CD14-positive monocyte (primary cell): ENCODE data around the gene BCR. TPM values are rescaled to one million over a fixed set of nuclear protein-coding genes. Genes with fewer than 3 reads are reported as not detected.

Experiments used
- DNase-seq, 3 donors: peaks; one replicate each; pipeline ENCODE4 v3.0.0-alpha.2; 2011 to 2022
- H2AFZ ChIP-seq: 2 replicates; pipeline ENCODE4 v1.6.0; 2012; ENCODE audit warnings: mild to moderate bottlenecking, low read depth, low read length, inconsistent platforms; ENCODE audit not compliant: insufficient read depth, poor library complexity, severe bottlenecking
- H3K27ac ChIP-seq, 2 donors: 1 replicate in 1 of 2; 2 replicates in 1 of 2; pipeline ENCODE4 v1.5.1; 2012 to 2013; ENCODE audit warnings: low read length in 2 of 2, control low read depth in 1 of 2, inconsistent platforms in 1 of 2, low read depth in 1 of 2, mild to moderate bottlenecking in 1 of 2
- H3K27me3 ChIP-seq, 2 donors: one replicate each; pipeline versions ENCODE4 v1.6.0 to v1.6.1; 2011 to 2013; ENCODE audit warnings: low read length in 2 of 2; ENCODE audit not compliant: control insufficient read depth in 2 of 2, insufficient read depth in 2 of 2
- H3K36me3 ChIP-seq, 2 donors: replicated peaks in 1 of 2; 1 replicate in 1 of 2; 2 replicates in 1 of 2; pipeline versions ENCODE4 v1.5.1 to v1.6.1; 2012 to 2013; ENCODE audit warnings: low read length in 2 of 2, control low read depth in 1 of 2, inconsistent platforms in 1 of 2, mild to moderate bottlenecking in 1 of 2; ENCODE audit not compliant: insufficient read depth in 2 of 2, control insufficient read depth in 1 of 2
- H3K4me1 ChIP-seq, 2 donors: 1 replicate in 1 of 2; 2 replicates in 1 of 2; pipeline versions ENCODE4 v1.5.1 to v1.6.1; 2012 to 2013; ENCODE audit warnings: low read length in 2 of 2, control low read depth in 1 of 2, inconsistent platforms in 1 of 2, mild to moderate bottlenecking in 1 of 2, moderate library complexity in 1 of 2; ENCODE audit not compliant: insufficient read depth in 2 of 2, control insufficient read depth in 1 of 2
- H3K4me2 ChIP-seq: replicated peaks from 2 replicates; pipeline ENCODE3; 2012; ENCODE audit warnings: low read length, moderate library complexity, mild to moderate bottlenecking; ENCODE audit not compliant: poor library complexity, severe bottlenecking; ENCODE audit errors: extremely low read depth
- H3K4me3 ChIP-seq, 3 experiments: fragments of 200-600 bp in 1 of 3; sonication (generic) in 1 of 3; replicated peaks in 1 of 3; 1 replicate in 2 of 3; 2 replicates in 1 of 3; pipeline ENCODE4 v1.5.1; 2011 to 2013; ENCODE audit warnings: low read length in 3 of 3, mild to moderate bottlenecking in 3 of 3, control low read depth in 2 of 3, low read depth in 2 of 3, inconsistent platforms in 1 of 3, moderate library complexity in 1 of 3
- H3K79me2 ChIP-seq: 2 replicates; pipeline ENCODE4 v1.6.0; 2012; ENCODE audit warnings: mild to moderate bottlenecking, control low read depth, inconsistent platforms, low read length, moderate library complexity; ENCODE audit not compliant: insufficient read depth
- H3K9ac ChIP-seq: 2 replicates; pipeline ENCODE4 v1.6.0; 2017; ENCODE audit warnings: low read length, mild to moderate bottlenecking; ENCODE audit not compliant: insufficient read depth, poor library complexity, severe bottlenecking
- H3K9me3 ChIP-seq, 2 donors: replicated peaks in 1 of 2; 1 replicate in 1 of 2; 2 replicates in 1 of 2; pipeline versions ENCODE4 v1.5.1 to v1.6.1; 2012 to 2013; ENCODE audit warnings: low read length in 2 of 2, control low read depth in 1 of 2; ENCODE audit not compliant: control insufficient read depth in 1 of 2, insufficient read depth in 1 of 2
- H4K20me1 ChIP-seq: 2 replicates; pipeline ENCODE4 v1.6.0; 2012; ENCODE audit warnings: mild to moderate bottlenecking, low read length, control low read depth, moderate library complexity; ENCODE audit not compliant: insufficient read depth
- H3K27ac Mint-ChIP-seq, 7 donors: one replicate each; pipeline ENCODE4 v1.8.0; 2020; ENCODE audit warnings: mild to moderate bottlenecking in 7 of 7, mixed read lengths in 7 of 7, moderate library complexity in 6 of 7, inconsistent platforms in 2 of 7
- H3K27me3 Mint-ChIP-seq, 3 donors: one replicate each; pipeline ENCODE4 v1.8.0; 2021 to 2022; ENCODE audit warnings: low read depth in 3 of 3, mild to moderate bottlenecking in 3 of 3, mixed read lengths in 3 of 3, moderate library complexity in 3 of 3, inconsistent platforms in 1 of 3
- H3K36me3 Mint-ChIP-seq, 2 donors: one replicate each; pipeline ENCODE4 v1.8.0; 2020; ENCODE audit warnings: mixed read lengths in 2 of 2, inconsistent platforms in 1 of 2, mild to moderate bottlenecking in 1 of 2
- H3K4me1 Mint-ChIP-seq: one replicate; pipeline ENCODE4 v1.8.0; 2020; ENCODE audit warnings: mild to moderate bottlenecking, mixed read lengths
- H3K4me3 Mint-ChIP-seq, 2 donors: one replicate each; pipeline ENCODE4 v1.8.0; 2020; ENCODE audit warnings: mild to moderate bottlenecking in 2 of 2, mixed read lengths in 2 of 2, moderate library complexity in 1 of 2
- H3K9me3 Mint-ChIP-seq, 7 donors: one replicate each; pipeline ENCODE4 v1.8.0; 2020 to 2022; ENCODE audit warnings: mixed read lengths in 7 of 7, mild to moderate bottlenecking in 6 of 7, moderate library complexity in 6 of 7, inconsistent platforms in 2 of 7
- CTCF ChIP-seq: fragments of 200-600 bp; IDR thresholded peaks from one replicate; pipeline ENCODE4 v1.8.0; 2022; ENCODE audit warnings: antibody characterized with exemption, mild to moderate bottlenecking
- WGBS: methylation state at CpG from one replicate; pipeline ENCODE4 v1.1.5; 2013; ENCODE audit warnings: missing lambda C conversion rate; ENCODE audit not compliant: insufficient coverage; 5-methylcytosine and 5-hydroxymethylcytosine counted together
- intact Hi-C, 2 donors: fragments of 100-400 bp; cut with micrococcal nuclease; formaldehyde crosslinking; loops; one replicate each; pipeline versions ENCODE4 v1.15.0 to v1.15.1; 2023
- polyA plus RNA-seq, 3 donors: library from polyadenylated mRNA; depleted of rRNA in 1 of 3; unstranded in 2 of 3; stranded (reverse) in 1 of 3; fragments of 300-500 nt in 2 of 3; fragments of >200 nt in 1 of 3; fragmentation: Illumina TruSeq in 2 of 3; gene quantifications; 1 replicate in 2 of 3; 2 replicates in 1 of 3; pipeline ENCODE4 v1.2.3, GENCODE V29; 2012 to 2021

The BCR gene
- polyA plus RNA-seq, 3 donors: 0.97 to 20.9 (median 0.97) TPM

- no peaks in the 10 kb centered on the region for H3K27me3 Mint-ChIP-seq
- H3K9me3 Mint-ChIP-seq: peaks cover 0 to 5% (median 0%) of the 10 kb centered on the region in 7 donors
- H3K36me3 ChIP-seq: peaks cover 75 to 99% of the 10 kb centered on the region in 2 donors
- no peak overlapping the region for H3K4me3 ChIP-seq
- H3K9ac ChIP-seq: no peak overlapping the region
- H3K36me3 Mint-ChIP-seq: peaks cover 74 to 94% of the 10 kb centered on the region in 2 donors
- H3K4me1 ChIP-seq: no peaks in the 10 kb centered on the region
- intact Hi-C loops: no loop called here
- no peak for TF ChIP-seq CTCF
- DNase-seq: no peak
- H2AFZ ChIP-seq: no peak overlapping the region
- no peaks in the 10 kb centered on the region for H4K20me1 ChIP-seq
- H3K4me1 Mint-ChIP-seq: peaks cover 2% of the 10 kb centered on the region
- no peaks in the 10 kb centered on the region for H3K79me2 ChIP-seq
- H3K9me3 ChIP-seq: no peaks in the 10 kb centered on the region
- no peak overlapping the region for H3K4me3 Mint-ChIP-seq
- 100% methylated on average over 6 of the region's 10 CpGs for WGBS
- H3K4me2 ChIP-seq: no peak overlapping the region
- peak overlapping the region in 3 of 7 donors; percentile 3 to 28 (median 18) for H3K27ac Mint-ChIP-seq
- no peak overlapping the region for H3K27ac ChIP-seq
- H3K27me3 ChIP-seq: no peaks in the 10 kb centered on the region
These were observed 93.3 kb downstream of the BCR start for GRCh38 chr22:23273445-23274145.

GRCh38 chr22:23274146-23274526 is 93.8 kb downstream of the BCR start:
- H3K9me3 ChIP-seq: no peaks in the 10 kb centered on the region
- no peak for TF ChIP-seq CTCF
- no peaks in the 10 kb centered on the region for H4K20me1 ChIP-seq
- Mint-ChIP-seq H3K36me3 (peaks cover 73 to 94% of the 10 kb centered on the region in 2 donors), H3K27ac (peak overlapping the region in 1 of 7 donors; percentile 3), H3K27me3 (no peaks in the 10 kb centered on the region), H3K9me3 (peaks cover 0 to 3% (median 0%) of the 10 kb centered on the region in 7 donors), H3K4me3 (no peak overlapping the region), H3K4me1 (peaks cover 2% of the 10 kb centered on the region)
- intact Hi-C loops: no loop called here
- H3K4me1 ChIP-seq: no peaks in the 10 kb centered on the region
- H2AFZ ChIP-seq: no peak overlapping the region
- no peak overlapping the region for H3K27ac ChIP-seq
- no peak overlapping the region for H3K4me2 ChIP-seq
- H3K4me3 ChIP-seq: no peak overlapping the region
- 71% methylated on average over 6 of the region's 10 CpGs for WGBS
- H3K36me3 ChIP-seq: peaks cover 73 to 99% of the 10 kb centered on the region in 2 donors
- H3K27me3 ChIP-seq: no peaks in the 10 kb centered on the region
- H3K79me2 ChIP-seq: no peaks in the 10 kb centered on the region
- no peak overlapping the region for H3K9ac ChIP-seq
- no peak for DNase-seq
